ENCODE data around the gene FOXO3.
A peak's percentile ranks its signal among the peaks of the same experiment; 100 is the strongest.
"Not testable (repeated sequence)": the region's sequence is repeated elsewhere in the genome, so short reads cannot be mapped to it uniquely, and the experiment has no call there.

FOXO3 gene

DNA sequence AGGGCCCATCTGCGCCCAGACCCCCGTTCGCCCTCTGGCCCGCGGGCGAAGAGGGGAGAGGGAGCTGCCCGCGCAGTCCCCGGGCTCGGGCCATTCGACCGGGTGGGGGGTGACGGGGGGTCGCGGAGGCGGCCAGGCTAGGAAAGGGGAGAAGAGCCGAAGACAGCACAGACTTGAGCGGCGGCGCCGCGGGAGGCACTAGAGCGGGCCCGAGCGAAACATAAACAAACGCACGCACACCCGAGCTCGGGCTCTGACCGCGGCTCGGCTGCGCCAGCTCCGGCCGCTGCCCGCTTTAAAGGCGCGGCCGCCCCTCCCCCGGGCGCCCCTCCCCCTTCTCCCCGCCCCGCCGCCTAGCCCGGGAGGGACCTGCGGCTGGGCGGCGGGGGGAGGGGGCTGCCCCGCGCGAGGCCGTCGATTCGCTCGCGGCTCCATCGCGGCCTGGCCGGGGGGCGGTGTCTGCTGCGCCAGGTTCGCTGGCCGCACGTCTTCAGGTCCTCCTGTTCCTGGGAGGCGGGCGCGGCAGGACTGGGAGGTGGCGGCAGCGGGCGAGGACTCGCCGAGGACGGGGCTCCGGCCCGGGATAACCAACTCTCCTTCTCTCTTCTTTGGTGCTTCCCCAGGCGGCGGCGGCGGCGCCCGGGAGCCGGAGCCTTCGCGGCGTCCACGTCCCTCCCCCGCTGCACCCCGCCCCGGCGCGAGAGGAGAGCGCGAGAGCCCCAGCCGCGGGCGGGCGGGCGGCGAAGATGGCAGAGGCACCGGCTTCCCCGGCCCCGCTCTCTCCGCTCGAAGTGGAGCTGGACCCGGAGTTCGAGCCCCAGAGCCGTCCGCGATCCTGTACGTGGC is at the start of gene FOXO3:
TSS of gene FOXO3 (plus strand) at position 455 of the 846 bp plus-strand sequence. CDS start at position 747, 292 bp downstream.
- DNase-seq (ENCODE audit: low read depth) = peak; percentile 64

DNA sequence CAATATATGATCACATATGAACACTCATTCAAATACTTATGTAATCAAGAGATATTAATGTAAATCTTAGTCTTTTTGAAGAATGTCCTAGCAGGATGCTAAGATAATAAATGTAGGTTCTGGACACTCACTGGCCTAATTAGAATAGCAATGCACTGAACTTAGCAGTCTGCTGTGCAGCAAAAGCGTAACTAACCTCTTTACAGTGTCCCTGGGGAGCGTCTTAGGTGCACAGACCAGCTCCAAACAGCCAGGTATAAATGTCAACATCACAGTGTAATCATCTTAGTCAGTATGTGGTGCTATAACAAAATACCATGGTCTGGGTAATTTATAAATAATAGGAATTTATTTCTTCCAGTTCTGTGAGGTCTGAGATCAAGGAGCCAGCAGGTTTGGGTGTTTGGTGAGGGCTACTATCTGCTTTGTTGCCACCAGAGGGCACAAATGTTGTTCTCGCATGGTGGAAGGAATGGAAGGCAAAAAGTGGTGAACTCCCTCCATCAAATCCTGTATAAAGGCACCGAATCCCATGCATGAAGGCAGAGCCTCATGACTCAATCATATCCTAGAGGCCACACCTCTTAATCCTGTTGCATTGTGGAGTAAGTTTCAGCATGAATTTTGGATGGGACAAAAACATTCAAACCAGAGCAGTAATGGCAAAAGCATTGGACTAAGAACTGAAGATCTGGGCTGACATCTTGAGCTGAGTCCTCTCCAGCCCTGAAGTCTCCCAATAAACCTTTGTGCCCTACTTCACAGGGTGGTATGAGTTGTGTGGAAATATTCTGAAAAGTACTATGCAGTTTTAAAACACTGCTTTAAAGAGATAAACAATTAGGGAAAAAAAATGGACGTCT is 41.8 kb upstream of the FOXO3 start:
- DNase-seq (ENCODE audit: low read depth) = no peak

DNA sequence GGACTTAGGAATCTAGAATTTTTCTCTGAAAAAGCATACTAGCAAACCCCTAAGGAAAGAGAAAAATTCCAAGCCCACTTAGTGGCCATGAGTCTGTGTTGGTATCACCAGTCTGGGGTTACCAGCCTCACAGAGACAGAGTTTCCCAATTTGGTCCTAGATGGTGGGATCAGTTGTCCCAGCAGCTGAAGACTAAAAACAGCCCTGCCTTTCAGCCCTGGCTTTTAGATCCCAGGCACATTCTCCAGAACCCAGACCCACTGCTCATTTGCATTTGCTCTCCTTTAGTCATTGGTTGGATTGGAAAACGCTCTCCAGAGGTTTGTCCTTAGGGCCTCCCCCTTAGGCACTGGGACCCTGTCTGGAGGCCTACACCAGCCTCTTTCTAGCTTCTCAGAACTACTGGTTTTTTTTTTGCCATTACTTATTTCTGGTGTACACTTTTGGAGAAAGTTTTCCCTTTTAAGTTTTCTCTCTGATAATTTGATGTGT is 39.1 kb upstream of the FOXO3 start:
- DNase-seq (ENCODE audit: low read depth) = no peak

DNA sequence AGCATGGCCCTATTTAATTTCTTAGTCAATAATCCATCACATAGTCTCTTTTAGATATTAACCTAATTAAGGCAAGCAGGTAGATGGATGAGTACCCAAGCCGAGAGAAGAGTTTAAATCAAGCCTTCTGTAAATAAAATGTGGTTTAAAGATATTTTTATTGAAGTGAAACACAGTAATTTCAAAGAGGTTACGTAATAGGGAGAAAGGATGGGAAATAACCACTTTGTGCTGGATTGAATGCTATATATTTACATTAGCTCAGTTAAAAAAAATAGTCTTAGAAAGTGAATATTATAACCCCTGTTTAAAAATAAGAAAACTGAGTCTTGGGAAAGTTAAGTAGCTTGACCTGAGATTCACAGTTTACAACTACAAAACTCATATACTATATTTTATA is 37.0 kb upstream of the FOXO3 start:
- no peak for DNase-seq (ENCODE audit: low read depth)

DNA sequence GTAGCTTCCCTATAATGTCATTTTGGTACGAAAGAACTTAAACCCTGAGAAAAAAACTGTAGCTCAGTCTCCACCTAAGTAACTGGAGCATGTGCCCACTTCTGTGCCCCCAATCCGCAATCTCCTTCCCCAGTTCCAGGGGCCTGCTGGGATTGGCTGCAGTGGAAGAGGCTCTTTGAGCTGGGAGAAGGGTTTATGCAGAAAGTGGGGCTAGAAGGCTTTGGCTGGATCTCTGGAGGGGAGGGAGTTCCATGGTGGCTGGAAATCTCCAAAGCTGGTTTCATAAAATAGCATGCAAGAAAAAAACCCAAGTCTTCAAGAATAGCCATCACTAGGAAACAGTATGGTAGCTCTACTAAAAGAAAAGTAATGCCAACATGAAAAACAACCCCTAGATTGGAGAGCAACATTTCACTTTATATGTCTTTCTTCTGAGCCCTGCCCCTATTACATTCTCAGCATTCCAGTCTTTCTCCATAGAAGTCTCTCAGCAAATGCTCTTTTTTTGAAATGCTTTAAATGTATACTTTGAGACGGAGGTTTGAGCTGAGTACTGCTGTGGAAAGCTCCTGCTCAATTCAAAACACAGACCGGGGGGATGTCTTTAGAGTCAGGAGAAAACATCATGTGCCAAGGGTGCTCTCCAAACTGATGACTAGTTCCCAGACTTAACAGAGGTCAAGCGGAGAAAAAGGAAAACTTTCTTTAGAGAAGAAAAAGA is 36.0 kb upstream of the FOXO3 start:
- DNase-seq (ENCODE audit: low read depth) = no peak

DNA sequence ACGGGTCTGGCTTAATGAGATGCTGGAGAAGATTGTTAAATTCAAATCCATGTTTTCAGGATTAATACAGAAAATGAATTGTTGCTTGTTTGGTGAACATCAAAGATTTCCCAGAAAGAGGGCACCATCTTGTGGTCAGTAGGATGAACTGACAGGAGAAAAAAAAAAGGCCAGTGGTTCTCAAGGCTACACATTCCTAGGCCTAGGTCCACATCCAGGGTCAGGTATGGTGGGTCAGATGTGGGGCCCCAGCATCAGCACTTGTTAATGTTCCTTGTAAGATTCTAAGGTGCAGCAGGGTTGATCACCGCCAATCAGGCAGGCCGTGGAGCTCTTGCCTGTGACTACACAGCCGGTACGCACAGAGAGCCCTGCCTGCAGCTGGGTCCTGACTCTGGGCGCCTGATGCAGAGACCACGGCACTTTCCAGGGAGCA is 34.0 kb upstream of the FOXO3 start:
- no peak for DNase-seq (ENCODE audit: low read depth)

DNA sequence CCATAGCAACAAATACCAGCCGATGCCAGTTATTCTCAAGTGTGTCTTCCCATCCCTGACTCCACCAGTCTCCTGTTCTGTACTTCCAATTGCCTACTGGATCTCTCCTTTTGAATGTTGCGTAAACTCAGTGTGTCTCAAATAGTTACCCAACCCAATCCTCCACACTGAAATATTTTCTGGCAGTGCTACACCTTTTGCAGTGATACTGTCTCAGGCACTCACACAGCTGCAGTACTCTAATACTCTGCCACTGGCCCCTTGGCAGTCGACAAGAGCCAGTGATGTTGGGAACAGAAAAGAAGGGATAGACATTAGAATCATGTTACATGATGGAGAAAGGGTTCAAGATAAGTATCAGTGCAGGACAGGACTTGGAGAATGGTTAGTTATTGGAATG is 31.8 kb upstream of the FOXO3 start:
- no peak for DNase-seq (ENCODE audit: low read depth)

DNA sequence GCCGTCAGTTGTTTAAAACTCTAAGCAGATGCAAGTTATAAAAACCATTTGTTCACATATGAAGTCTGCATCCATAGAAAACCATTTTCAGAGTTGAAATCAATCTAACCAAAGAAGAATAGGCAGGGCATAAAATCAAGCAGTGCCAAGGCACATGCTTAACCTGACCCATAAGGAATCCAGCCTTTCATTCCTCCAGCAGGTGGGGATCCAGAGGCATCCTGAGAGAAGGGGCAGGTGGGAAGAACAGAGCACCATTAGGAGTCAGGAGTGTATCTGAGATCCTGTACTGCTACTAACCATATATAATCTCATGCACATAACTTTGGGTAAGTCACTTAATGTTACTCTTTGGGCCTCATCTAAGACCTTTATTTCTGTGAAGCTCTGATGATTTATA is 29.4 kb upstream of the FOXO3 start:
- no peak for DNase-seq (ENCODE audit: low read depth)

DNA sequence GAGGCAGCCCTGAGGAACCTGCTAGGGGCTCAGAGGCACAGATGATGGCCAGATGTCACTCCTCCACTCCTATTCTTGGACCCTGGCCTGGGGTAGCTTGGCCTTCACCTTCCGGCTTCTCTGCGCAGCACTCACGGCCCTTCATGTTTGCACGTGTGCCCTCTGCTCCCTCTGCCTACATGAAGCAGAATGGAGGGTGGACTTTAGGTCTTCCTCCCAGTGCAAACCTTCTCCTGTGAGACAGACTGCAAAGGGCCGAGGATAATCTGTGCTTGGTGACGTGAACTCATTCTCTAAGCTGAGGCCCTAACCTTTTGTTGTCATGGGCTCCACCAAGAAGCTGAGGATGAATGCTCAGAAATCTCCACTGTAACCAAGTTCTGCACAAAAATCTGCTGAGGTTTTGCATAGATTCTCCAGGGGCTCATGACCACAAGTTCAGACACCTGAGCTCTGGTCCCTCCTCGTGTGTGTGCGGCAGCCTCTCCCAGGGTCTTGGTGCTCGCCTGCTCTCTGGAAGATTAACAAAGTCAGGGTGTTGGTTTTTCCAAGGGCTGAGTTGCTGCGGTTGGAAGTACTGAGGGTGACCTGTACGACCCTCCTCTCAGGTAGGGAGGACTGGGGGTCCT is 25.5 kb upstream of the FOXO3 start:
- no peak for DNase-seq (ENCODE audit: low read depth)

DNA sequence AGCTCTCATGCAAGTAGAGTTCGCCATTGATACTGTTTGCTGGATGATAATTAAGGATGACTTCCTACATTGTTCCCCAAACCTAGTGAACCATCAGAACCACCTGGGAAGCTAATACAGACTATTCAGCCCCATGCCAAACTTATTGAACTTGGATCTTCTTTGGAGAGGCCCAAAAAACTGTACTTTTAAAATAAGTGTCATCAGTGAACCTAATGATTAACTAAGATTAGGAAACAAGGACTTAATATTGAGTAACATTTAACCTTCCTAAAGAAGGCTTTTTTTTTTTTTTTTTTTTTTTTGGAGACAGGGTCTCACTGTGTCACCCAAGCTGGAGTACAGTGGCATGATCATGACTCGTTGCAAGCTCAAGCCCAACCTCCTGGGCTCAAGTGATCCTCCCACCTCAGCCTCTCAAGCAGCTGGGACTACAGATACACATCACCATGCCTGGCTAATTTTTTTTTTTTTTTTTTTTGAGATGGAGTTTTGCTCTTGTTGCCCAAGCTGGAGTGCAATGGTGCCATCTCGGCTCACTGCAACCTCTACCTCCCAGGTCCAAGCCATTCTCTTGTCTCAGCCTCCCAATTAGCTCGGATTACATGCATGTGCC is 24.7 kb upstream of the FOXO3 start:
- not testable (repeated sequence) for DNase-seq (ENCODE audit: low read depth)

DNA sequence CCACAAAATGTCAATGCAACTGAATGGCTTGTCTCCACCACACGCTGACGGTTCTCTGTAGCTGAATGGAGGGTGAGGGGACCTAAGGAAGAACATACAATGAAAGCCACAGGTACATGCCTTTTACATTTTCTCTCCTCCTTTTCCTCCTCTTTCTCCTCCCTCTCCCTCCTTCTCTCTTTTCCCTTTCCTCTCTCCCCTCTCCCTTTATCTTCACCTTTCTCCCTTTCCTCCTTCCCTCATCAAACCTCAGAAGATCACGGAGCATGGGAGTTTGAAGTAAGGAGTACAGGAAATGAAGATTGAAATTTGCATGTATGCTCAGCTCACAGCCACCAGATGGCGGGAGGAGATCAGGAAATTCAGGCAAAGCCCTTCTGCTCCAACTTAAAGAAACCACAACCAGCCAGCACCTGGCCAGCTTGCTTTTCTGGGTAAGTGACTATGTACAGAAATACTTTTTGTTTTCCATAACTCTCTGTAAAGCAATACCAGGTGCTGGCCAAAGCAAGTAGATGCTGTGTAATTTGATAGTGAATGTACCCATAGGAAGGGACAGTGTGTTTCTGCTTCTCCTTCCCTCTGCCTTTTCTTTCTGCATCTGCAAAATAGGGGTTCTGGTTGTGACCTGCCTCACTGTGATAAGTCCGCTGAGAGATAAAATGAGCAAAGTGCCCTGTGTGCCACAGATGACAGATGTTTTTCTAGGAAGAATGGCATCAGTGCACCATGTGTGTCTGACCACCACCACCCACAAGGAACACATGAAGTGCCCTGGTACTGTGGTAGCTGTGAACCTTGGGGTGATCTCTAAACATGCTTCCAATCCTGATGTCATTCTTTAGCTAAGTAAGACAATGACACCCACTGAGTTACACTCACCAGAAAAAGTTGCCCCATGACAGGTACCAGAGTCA is 18.6 kb upstream of the FOXO3 start:
- DNase-seq (ENCODE audit: low read depth) = peak; percentile 35

DNA sequence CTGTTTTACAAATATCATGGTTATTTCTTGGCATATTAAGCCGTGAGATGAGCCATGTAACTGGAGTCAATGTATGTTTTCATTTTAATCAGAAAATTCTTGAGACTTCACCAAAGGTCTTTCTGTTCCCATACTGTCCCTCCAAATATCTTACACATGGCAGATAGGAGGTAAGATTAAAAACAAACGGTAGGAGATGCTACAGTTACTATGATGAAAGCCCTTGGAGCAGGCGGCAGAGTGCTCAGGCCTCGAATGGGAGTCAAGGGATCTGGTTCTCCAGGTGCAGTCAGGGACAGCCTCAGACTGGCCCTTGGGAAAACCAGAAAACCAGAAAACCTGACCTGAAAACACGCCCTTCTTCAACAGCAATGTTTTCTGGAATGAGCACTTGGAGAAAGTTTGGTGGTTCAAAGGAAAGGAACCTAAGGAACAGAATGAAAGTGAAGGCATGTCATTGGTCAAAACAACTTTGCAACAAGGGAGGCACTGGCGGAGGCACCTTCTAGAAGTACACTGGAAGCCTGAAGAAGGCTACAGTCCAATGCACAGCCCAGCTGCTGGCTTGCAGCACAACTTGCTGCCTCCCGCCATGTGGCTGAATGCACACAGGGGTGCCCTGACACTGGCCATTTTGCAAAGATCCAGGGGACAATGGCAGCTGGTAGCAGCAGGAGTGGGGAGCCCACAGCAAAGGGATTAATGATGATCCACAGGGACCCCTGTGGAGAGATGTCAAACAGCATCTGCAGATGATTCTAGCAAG is 17.4 kb upstream of the FOXO3 start:
- no peak for DNase-seq (ENCODE audit: low read depth)

DNA sequence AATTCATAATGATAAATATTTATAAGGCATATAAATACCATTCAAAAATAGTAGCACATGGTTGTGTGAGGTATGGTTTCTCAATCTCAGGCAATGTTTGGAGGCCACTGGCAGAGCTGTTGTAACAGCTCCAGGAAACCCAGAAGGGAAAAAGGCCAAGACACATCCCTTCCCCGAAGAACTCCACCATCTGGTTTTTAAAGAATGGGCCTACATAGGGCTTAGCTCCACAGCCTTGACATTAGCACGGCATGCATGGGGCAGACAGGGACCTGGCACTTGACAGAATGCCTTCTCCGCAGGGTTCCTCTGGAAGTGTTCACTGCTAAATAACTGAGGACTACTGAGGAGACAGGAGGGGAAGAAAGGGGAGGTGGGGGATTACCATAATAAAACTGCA is 16.1 kb upstream of the FOXO3 start:
- no peak for DNase-seq (ENCODE audit: low read depth)

DNA sequence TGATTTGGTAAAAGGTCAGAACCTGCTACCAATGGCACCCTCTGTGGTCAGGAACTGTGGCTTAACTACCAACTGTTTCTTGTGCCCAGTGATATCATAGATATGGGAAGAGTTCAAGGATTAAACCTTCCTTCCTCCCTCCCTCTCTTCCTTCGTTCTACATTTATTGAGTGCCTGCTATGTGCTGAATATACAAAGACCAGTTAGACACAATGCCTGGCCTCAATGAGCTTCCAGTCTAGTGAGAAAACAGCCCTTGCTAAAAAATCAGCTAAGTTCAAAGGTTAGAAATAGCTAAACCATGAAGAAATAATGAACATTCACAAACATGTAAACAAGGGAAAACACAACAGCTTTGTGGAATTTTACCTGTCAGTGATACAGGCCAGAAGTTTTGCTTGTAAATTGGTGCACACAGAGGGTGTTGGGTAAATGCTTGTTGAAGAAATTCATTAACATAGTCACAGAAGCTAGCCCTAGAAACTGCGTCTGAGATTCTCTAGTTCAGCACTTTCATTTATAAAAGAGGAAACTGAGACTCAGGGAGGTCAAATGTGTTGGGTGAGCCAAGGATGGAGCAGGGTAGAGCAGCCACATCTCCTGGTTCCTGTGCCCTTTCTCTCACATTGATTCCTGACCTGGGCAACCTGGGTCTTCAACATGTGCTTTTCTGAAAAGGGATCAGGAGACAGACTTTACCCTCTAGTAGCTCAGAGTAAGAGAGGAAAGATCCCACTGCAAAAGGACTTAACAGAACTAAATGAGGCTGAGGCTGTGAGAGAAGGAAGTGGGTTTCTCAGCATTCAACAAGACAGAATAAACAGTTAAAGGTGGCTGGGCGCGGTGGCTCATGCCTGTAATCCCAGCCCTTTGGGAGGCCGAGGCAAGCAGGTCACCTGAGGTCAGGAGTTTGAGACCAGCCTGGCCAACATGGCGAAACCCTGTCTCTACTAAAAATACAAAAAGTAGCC is 14.4 kb upstream of the FOXO3 start:
- DNase-seq (ENCODE audit: low read depth) = no peak

DNA sequence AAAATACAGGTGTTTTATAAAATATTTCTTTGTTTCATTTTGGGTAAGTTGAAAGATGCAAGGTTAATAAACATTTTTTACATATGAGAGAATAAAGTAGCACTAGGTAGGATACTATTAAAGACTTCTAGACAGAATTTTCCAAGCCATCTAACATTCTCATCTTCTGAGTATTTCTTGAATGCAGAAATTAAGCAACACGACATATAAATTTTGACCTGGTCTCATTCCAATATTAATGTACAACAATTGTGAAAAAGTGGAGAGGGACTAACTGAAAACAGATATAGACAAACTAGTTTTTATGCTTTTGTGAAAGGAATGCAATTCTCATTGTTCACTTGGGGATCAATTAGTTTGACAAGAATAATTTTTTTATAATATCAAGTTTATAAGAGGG is 11.5 kb upstream of the FOXO3 start:
- DNase-seq (ENCODE audit: low read depth) = no peak

DNA sequence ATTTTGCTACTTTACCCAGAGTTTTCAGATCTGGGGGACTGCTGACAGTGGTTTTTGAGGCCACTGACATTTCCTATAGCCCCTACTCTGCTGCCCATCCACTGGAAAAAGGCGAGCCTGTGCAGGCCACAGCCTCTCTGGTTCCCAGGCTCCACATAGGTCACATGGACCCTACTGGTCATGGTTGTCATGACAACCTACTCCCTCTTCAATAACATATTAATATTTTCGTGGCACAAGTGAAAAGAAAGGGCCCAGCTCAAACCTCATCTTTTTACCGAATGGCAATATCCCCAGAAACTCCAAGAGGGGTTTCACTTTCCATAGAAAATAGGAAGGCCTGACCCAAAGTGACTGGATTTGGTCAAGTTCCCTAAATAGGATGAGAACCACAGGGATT is 11.0 kb upstream of the FOXO3 start:
- no peak for DNase-seq (ENCODE audit: low read depth)

DNA sequence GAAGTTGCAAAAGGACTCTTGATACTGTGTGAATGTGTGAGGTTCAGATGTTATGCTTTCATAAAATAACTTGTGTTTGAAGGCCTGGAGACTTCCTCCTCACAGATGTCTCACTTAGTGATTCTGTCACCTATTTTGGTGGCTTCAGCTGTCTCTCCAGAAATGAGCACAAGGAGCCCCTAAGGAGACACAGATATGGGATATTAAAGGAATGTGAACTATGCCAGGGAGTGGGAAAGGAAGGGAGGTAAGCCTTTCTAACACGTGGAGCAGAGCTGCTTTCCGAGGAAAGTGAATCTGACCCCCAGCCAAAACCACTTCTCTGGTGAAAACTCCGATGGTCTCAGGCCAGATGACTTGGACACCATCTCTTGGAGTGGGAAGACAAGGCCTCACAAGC is 10.5 kb upstream of the FOXO3 start:
- DNase-seq (ENCODE audit: low read depth) = no peak

DNA sequence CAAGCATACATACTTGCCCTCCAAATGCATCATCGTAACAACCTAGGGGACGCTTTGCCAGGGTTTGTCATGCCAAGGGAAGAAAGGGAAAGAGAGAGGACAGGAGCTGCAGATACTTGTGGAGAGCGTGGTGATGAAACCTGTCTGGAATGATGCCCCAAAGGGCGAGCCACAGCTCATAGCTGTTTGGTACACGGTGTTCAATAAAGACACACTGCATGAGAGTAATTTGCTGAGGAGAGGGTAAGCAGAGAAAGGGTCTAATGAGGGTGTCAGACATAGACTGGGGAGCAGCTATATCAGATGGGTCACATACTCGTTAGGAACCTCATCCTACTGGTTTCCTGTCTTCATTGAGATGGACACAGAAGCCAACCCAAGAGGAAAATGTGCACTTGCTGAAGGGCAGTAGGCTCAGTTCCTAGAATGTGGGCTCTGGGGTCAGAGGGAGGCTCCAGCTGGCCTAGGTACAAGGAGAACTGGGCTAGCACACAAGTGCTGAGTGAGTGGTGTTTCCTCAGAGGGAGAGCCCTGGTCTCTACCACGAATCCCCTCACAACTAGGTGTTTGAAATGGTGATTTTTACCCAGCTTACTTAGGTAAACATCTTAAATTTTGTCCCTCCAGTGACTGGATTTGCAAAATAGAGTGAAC is 5.2 kb upstream of the FOXO3 start:
- no peak for DNase-seq (ENCODE audit: low read depth)
